Loucy (cell line): ENCODE measurements around the gene PDLIM3.

Experiments used
- EZH2phosphoT487 ChIP-seq: fragments of 200-600 bp; IDR thresholded peaks from 2 replicates; pipeline ENCODE4 v1.6.1; 2018; ENCODE audit warnings: antibody characterized with exemption, mild to moderate bottlenecking, moderate library complexity, borderline replicate concordance
- TF ChIP-seq, protein P1 (sequence below): fragments of 200-600 bp; sonication (generic); conservative IDR thresholded peaks from 2 replicates; pipeline ENCODE4 v1.5.1; 2014; ENCODE audit warnings: mild to moderate bottlenecking, antibody characterized with exemption, low read length

DNA sequence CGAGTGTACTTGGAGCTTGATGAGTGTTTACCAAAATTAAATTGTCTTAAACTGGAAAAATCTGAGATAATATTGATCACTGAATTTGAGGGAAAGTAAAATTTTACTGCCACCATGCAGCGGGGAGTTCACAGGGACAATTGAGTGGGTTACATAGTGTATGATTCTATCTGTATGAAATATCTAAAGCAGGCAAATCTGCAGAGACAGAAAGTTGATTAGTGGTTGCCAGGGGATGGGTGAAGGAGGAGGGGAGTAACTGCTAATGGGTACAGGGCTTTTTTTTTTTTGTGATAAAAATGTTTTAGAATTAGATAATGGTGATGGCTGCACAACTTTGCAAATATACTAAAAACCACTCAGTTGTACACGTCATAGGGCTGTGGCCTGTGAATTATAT lies 35.4 kb upstream of the PDLIM3 start:
- TF ChIP-seq, protein P1, sequence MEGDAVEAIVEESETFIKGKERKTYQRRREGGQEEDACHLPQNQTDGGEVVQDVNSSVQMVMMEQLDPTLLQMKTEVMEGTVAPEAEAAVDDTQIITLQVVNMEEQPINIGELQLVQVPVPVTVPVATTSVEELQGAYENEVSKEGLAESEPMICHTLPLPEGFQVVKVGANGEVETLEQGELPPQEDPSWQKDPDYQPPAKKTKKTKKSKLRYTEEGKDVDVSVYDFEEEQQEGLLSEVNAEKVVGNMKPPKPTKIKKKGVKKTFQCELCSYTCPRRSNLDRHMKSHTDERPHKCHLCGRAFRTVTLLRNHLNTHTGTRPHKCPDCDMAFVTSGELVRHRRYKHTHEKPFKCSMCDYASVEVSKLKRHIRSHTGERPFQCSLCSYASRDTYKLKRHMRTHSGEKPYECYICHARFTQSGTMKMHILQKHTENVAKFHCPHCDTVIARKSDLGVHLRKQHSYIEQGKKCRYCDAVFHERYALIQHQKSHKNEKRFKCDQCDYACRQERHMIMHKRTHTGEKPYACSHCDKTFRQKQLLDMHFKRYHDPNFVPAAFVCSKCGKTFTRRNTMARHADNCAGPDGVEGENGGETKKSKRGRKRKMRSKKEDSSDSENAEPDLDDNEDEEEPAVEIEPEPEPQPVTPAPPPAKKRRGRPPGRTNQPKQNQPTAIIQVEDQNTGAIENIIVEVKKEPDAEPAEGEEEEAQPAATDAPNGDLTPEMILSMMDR = no peak
- no peak for TF ChIP-seq EZH2phosphoT487
